Measurements from ENCODE around the gene RPL29.

The RPL29 gene

DNA sequence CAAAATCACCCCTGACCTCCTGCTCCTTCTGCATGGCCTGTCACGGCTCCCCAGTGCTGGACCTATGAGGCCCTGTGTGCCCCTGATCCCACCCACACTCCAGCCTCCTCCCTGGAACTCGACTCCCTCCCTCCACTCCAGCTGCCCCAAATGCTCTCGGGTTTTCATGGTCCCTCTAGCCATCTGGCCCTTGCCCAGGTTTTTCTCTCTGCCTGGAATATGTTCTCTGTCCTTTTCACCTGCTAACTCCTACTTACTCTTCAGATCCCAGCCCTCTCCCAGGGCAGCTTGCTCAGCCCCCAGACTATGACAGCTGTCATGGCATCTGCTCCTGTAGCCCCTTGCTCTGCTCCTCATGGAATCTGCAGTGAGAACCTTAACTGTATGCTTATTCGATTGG, 30.3 kb upstream of the RPL29 start:
- no peak for DNase-seq (ENCODE audit: low read depth in 2 of 2)

DNA sequence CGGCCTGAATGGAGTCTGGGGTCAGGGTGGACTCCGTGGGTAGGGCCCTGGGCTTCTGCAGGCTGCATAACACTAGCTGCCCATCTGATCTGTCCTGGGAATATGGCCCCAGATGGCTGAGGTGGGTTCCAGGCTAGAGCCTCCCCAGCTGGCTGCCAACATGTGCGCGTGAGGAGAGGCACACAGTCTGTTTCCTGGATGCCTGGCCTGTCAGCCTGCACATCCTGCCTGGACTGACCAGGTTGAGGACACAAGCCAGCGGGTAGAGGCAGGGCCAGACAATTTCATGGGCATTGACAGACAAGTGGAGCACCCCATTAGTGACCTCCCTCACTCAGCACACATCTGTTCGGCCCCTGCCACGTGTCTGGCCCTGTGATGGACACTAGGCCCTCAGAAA, 29.8 kb upstream of the RPL29 start:
- DNase-seq (ENCODE audit: low read depth in 2 of 2) = no peak

DNA sequence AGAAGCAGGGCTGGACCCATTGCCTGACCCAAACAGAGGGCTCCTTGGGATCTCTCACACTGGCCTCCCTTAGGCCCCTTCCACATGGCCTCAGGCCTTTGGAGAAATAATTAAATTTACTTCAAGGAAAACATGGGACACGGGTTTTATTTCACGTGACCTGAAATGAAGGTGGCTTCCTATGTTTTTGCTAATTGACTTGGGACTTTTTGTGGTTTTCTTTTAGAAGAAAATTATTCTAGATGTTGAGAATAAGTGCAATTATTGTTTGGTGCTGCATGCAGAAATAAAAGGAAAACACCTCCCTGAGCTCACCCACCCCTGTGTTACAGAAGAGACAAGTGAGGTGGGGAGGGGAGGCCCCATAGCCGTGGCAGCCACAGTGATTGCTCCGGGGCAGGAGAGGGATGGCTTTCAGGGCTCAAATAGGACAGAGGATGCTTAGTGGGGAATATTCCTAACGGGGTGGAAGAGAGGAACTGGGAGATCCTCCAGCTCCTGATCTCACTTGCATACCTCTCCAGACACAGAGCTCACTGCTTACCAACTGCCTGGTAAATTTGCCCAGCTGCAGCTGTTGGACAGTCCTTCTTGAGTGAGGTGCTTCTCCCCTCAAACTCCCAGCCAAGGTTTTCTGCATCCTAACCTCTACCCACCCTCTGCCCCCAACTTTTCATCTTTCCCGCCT, 29.2 kb upstream of the RPL29 start:
- no peak for DNase-seq (ENCODE audit: low read depth in 2 of 2)

DNA sequence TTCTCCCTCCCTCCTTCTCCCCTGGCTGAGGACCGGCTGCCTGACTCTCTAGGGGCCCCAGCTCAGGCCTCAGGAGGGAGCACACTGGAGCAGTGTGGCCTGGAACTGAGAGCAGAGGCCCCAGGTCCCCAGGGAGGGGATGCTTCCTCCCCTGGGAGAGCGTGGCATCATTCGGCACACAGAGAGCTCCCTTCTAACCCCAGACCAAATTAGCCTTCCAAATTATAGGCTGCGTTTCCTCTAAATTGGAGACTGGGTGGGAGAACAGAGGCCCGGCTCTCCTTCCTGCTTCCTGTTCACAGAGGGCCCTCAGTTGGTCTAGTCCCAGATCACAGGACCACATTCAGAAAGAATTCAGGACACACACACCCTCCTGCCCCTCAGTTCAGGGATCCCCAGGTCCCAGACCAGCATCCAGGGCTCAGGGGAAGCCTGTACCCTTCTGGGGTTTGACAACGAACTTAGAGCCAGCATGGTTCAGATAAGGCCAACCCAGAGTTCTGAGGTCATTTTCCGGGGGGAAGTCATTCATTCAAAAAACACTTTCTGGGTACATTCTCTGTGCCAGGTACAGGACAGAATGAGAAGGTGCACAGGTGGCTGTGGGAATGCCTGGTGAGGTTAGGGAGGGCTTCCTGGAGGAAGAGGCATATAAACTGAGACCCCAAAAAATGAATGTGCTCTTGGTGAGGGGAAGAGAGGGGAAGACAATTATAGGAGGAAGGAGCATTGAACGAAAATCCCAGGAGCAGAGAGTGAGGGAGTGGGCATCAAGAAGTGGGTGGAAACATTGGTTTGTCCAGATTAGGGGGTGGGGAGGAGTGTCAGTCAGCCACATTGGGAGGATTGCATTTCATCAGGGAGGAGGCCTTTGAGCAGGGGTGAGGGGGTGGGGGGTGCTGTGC, 28.4 kb upstream of the RPL29 start:
- no peak for DNase-seq (ENCODE audit: low read depth in 2 of 2)

DNA sequence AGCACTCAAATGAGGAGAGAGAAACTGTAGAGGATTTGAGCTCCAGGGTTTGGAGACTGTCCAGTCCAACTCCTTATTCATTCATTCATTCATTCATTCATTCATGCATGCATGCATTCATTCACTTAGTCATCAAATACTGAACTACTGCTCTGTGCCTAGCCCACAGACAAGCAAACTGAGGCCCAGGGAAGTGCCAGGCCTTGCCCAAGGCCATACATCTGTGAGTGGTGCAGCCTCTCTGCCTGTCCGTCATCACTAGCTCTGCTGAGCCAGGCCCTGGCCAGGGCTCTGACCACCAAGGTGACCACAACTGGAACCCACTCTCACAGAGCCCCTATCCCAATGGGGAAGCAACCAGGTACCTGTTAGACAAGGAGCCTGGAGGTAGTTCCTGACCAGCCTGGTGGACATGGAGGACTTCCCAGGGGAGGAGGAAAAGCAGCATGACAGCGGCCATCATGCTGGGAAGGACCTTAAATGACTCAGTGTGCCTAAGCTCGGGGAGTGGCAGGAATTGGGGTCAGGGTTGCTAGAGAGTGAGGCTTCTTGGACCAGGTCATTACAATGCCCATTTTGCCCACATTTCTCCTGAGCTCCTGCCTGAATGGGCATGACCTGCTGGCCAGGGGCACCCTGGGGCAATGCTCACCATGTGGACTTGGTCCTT, 27.5 kb upstream of the RPL29 start:
- DNase-seq (ENCODE audit: low read depth in 2 of 2) = no peak

DNA sequence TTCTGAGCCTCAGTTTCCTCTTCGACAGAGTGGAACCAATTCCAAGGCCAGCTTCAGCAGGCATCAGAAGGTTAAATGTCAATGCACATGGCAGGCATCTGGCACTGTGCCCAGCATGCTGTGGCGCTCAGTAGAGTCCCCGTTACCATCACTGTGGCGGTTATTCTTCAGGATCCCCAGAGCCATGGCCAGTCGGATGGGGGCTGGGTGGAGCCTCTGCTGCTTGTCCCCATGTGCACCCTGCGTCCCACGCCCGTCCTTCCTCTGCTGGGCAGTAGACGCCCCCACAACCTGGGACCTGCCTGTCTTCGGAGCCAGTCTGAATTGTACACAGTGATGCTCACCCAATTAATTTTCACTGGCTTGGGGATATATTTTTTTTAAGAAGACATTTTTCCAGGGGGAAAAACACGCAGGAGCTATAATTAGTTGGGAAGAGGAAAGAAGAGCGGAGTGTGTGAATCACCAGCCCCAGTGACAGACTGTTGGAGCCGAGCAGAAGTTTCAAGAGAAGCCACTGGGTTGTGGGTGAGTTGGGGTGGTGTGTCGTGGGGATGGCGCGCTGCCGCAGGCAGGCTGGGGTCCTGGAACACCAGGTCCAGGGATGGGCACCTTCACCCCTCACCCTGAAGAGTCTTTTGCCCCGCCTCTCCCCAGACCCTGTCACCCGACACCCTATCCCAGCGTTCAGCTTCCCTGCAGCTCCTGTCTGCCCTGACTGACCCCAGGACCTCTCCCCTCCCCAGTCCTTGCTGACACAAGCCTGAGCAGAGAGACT, 26.8 kb upstream of the RPL29 start:
- no peak for DNase-seq (ENCODE audit: low read depth in 2 of 2)

DNA sequence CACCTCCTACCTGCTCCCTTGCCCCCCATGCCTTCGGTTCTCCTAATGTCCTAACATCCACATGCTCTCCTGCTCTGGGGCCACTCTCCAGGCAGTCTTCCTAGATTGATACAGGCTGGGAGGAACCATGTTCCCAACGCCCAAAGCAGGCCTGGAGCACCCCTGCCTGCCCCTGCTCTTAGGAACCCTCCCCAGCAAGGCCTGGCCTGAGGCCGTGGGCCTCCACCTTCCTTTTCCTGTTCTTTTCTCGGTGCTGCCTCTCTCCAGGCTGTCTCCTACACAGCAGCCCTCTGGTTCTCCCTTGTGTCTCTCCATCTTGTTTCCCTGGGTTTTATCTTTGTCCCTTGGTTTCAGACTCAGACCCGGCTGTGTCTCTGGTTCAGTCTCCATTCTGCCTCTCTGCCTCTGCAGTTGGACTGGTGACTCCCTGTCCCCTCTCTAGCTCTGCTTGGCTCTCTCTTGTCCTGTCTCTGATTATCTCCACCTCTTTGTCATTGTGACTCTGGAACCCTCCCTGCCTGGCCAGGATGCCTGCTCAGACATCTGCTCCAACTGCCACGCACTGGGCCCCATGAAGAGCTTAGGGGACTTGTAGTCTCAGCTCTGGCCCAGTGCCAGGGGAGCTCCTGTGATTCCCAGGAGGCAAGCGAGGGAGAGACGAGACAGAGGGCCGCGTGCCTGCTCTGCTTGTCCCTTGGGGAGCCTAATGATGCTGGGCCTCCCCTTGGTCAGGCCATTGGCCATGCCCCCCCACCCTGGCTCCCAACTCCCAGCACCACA, 26.0 kb upstream of the RPL29 start:
- no peak for DNase-seq (ENCODE audit: low read depth in 2 of 2)

DNA sequence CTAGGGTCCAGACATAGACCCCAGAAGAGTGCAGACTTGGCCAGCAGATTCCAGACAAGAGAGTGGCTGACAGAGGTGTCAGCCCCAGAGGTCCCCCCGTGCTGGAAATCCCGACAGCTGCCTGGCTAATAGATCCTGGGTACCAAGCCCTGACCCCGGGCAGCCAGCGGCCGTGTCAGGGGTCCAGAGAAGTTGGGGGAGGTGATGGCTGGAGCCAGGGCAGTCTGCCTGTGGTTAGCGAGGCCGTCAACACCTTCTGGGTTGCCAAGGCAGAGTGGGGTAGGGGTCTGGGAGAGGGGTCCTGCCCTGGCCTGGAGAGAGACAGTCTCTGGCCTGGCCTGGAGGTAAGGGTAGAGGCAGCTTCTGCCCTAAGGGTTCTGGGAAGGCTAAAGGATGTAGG, 25.1 kb upstream of the RPL29 start:
- DNase-seq (ENCODE audit: low read depth in 2 of 2) = no peak

DNA sequence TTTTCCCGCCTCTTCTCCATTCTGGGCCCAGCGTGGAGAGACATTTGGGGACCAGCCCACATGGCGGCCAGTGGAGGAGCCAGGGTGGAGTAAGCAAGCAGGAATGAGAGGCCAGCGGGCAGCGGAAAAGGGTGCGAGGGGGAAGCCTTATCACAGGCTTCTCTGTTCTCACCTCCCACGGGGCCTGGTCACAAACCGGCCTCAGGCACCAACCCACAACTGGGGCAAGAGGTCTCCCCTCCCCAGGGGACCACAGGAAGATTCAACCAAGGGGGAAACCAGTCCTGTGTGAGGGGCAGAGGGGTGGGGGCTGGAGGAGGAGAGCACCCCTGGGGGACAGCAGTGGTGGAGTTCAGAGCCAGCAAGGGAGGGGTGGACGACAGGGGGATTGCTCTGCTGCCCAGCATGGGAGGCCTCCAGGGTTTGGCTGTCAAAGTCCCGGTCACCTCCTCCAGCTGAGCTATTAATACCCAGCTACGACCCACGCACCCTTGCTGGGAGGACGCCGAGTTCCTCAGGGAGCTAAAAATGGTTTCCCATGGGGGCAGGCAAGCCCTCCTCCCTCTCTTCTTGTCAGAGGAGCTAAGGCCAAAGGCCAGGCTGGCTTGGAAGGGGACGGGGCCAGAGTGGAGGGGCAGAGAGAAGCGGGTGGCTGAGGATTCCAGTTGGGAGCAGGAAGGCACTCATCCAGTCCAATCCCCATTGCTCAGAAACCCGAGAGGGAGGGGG, 23.8 kb upstream of the RPL29 start:
- no peak for DNase-seq (ENCODE audit: low read depth in 2 of 2)

DNA sequence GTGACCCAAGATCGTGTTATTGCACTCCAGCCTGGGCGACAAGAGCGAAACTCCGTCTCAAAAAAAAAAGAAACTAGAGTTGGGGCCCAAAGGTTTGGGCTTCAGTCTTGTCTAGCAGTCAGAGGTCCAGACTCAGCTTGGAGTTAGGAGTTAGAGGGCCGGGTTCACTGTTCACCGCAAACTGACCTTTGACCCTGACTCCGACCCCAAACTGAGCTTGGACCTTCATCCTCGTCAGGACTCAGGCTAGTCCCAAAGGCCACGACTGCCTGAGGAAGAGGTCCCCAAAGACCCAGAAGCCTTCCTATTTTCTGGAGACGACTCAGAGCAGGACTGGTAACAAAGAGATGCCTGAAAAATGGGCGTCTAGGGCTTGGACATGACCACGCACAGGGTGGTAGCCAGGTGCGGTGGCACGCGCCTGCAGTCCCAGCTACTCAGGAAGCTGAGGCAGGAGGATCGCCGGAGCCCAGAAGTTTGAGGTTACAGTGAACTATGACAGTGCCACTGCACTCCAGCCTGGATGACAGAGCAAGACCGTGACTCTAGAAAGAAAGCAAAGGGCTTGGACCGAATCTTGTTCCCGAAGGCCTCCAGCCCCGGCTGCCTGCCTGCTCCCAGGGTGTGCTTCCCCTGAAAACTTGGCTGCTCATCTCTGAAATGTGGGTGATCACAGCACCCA, 22.8 kb upstream of the RPL29 start:
- DNase-seq (ENCODE audit: low read depth in 2 of 2) = no peak

DNA sequence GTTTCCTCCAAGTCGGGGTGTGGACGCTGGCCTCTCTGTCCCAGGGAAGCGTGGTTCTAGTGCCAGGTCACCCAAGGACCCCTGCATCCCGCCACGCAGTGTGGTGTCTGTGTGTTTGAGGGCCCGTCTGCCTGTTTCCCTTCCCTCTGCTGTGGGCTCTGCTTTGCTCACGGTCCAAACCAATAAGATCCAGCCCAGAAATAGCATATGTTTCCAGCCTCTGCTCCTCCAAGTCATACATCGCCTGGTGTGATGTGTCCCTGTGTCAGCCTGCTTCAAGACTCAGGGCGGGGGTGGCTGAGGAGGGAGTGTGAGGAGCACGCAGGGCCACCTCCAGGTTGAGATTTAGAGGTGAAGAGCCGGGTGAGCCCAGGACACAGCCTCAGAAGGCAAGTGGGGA, 21.9 kb upstream of the RPL29 start:
- no peak for DNase-seq (ENCODE audit: low read depth in 2 of 2)

DNA sequence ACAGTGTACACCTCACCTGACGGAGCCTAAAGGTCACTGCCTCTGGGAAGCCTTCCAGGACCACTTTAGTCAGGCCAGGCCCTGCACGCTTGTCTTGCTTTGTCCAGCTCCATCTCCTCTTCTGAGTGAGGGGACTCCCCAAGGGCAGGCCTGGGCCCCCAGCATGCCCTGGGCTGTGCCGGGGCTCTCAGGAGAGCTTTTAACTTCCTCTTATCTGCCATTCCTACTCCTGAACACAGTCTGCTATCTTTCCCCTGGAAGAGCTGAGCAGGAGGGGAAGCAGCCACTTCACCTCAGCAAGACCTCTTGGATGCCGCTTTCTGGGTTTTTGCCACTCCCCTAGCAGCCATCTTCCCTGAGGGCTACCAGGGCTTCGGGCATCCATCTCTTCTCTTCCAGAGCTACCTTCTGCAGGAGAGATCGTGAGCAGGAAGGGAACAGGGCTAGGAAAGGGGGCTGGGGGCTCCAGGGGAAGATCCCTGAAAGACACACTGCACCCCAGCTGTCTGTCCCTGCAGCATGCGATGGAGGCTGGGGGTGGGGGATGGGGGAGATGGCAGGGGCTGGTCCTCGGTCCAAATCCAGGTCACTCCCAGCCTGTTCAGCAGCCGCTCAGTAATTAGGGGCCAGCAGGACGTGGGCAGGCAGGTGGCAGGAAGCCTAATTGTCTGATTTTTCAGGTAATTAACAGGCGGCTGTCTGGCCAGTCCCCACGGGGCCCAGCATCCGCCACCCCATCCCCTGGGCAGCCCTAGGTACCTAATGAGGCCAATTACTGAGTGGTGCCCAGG, 19.9 kb upstream of the RPL29 start:
- no peak for DNase-seq (ENCODE audit: low read depth in 2 of 2)

DNA sequence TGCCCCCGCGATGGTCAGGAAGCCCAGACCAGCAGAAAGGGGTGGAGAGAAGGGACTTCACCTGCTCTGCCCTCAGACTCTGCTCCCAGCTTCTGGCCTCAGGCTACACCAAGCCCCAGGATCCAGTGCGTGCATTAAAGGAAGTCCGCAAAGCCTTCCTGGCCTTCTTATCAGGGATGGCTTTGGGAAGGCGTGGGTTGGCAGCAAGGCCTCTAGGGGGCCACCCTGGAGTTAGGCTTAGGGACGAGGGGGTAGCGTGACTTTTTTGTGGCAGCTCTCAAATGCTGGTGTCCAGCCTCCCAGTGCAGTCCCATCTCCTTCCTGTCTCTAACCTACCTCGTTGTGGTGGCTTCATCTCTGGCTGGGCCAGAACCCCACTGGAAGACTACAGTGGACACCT, 18.9 kb upstream of the RPL29 start:
- no peak for DNase-seq (ENCODE audit: low read depth in 2 of 2)

DNA sequence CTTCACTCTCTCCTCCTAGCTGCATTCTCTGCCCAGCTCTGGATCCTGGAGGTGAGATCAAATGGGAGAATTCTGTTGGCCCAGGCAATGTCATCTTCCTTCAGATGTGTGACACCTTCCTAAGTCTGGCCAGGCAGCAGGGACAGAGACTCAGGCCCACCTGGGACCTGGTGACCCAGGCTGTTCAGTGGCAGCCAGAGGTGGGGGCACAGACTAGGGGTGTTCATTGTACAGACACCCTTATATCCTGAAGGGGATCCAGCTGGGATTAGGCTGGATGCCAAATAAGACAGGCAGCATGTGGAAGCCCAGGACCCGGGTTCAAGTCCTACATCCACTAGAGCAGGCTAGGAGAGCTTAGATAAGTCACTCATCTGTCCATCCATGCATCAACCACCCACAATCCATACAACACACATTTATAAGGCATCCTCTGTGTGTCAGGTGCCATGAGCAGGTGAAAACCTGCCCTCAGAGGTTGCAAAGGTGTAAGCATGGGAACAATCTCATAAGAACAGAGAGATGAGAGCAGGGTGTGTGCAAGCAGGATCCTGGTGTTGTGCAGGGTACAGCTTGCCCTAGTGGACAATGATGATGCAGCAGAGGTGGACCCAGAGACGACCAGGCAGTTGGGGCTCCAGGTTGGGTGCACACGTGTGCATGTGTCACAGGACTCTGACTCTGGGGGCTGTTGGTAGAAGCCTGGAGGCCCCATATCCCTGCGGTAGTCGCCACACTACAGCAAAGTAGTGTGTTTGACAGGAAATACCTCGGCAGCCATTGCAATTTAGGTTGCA, 18.3 kb upstream of the RPL29 start:
- DNase-seq (ENCODE audit: low read depth in 2 of 2) = no peak

DNA sequence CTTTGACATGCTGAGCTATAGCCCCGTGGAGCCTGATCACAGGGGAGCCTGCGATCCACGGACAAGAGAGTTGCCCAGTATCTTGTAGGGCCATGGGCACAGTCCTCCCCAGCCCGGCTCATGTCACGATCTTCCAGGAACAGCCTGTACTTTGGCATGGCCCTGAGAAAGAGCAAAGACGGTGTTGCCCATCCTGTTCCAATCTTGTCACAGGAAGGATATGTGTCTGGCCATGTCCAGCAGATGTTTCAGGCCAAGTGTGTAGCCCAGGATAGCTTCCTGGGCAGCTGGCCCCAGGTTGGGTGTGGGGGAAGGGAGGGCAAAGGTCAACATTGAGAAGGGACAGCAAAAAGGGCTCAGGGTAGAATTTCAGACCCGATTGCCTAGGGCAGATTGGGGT, 17.0 kb upstream of the RPL29 start:
- DNase-seq (ENCODE audit: low read depth in 2 of 2) = no peak

DNA sequence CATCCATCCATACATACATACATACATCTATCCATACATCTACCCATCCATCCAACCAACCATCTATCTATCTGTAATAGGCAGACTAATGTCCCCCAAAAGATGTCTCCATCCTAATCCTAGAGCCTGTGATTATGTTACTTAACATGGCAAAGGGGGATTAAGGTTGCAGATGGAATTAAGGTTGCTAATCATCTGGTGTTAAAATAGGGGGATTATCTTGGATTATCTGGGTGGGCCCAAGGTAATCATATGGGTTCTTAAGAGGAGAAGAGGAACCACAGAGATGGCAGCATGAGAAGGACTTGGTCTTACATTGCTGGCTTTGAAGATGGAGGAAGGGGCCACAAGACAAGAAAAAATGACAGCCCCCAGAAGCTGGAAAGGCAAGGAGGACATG, 14.7 kb upstream of the RPL29 start:
- no peak for DNase-seq (ENCODE audit: low read depth in 2 of 2)

DNA sequence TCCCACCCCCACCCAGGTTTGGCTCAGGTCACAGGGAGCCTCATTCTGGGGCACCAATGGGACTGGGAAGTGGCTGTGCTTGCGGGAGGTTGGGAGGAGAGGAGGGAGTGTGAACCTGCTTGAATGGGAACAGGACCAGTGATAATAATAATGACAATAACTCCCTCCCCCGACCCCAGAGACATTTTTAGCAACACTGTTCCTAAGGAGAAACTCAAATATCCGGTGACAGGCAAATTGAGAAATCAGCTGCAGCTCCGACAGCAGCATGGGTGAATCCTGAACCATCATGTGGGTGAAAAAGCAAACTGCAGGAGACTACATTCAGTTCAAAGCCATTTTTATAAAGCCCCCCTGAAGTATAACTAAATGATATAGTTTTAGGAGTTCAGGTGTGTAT, 11.6 kb upstream of the RPL29 start:
- no peak for DNase-seq (ENCODE audit: low read depth in 2 of 2)

DNA sequence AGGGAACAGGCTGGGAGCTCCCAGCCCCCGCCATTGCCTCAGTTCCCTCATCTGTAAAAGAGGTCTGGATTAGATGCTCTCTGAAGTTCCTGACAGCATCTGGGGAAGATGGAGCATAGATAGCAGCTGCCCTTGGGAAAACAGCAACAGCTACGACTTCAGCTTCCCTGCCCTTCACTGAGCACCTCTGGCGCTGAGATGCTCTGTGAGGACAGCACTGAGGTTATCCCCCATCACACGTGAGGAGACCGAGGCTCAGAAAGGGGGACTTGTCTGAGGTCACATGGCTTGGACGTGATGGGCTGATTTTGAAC, 11.1 kb upstream of the RPL29 start:
- no peak for DNase-seq (ENCODE audit: low read depth in 2 of 2)

Measured in stimulated activated CD4-positive, alpha-beta T cell treated with anti-CD3 and anti-CD28 coated beads, Interleukin-12 subunit alpha, Interleukin-12 subunit beta, amount 100 ng/mL, for 24 hours (primary cell).